ENCODE data around the gene CDC45.

The CDC45 gene

GRCh38 chr22:19496324-19496630 is 16.6 kb downstream of the CDC45 start:
- no peak for DNase-seq

GRCh38 chr22:19497245-19497644 is 17.5 kb downstream of the CDC45 start:
- DNase-seq: no peak

GRCh38 chr22:19498154-19498865 is 18.6 kb downstream of the CDC45 start:
- no peak for DNase-seq

GRCh38 chr22:19498866-19499190 is 19.1 kb downstream of the CDC45 start:
- DNase-seq: no peak

- no peak for DNase-seq
Measured at GRCh38 chr22:19499236-19499879, 19.6 kb downstream of the CDC45 start.

- DNase-seq: no peak
Measured at GRCh38 chr22:19499880-19500242, 20.1 kb downstream of the CDC45 start.

- DNase-seq: no peak
Measured at GRCh38 chr22:19501897-19502447, 22.3 kb downstream of the CDC45 start.

- no peak for DNase-seq
Measured at GRCh38 chr22:19503367-19503766, 23.6 kb downstream of the CDC45 start.

- DNase-seq: no peak
Measured at GRCh38 chr22:19503869-19504268, 24.1 kb downstream of the CDC45 start.

- DNase-seq: no peak
Measured at GRCh38 chr22:19504900-19505734, 25.4 kb downstream of the CDC45 start.

- no peak for DNase-seq
Measured at GRCh38 chr22:19505735-19506126, 26.0 kb downstream of the CDC45 start.

- no peak for DNase-seq
Measured at GRCh38 chr22:19506212-19506611, 26.5 kb downstream of the CDC45 start.

GRCh38 chr22:19507534-19507861 is 27.8 kb downstream of the CDC45 start:
- no peak for DNase-seq

- DNase-seq: no peak
Measured at GRCh38 chr22:19508024-19508776, 28.5 kb downstream of the CDC45 start.

GRCh38 chr22:19509191-19509590 is 29.5 kb downstream of the CDC45 start:
- DNase-seq: no peak

GRCh38 chr22:19509923-19510322 is 30.2 kb downstream of the CDC45 start:
- no peak for DNase-seq

- no peak for DNase-seq
Measured at GRCh38 chr22:19510919-19511341, 31.2 kb downstream of the CDC45 start.

GRCh38 chr22:19513823-19514222 is 34.1 kb downstream of the CDC45 start:
- no peak for DNase-seq

- peak; percentile 37 for DNase-seq
Measured at GRCh38 chr22:19514831-19515565, 35.3 kb downstream of the CDC45 start.

- DNase-seq: no peak
Measured at GRCh38 chr22:19515654-19516377, 36.1 kb downstream of the CDC45 start.

- DNase-seq: no peak
Measured at GRCh38 chr22:19516378-19517170, 36.9 kb downstream of the CDC45 start.
